Stimulated activated CD8-positive, alpha-beta memory T cell treated with anti-CD3 and anti-CD28 coated beads, Interleukin-12 subunit alpha, Interleukin-12 subunit beta, amount 100 ng/mL, for 4 hours (primary cell): ENCODE data around the gene SRF.

Source experiments
- DNase-seq: peaks from one replicate; pipeline ENCODE4 v3.0.0-alpha.2; 2020; ENCODE audit warnings: low read depth

SRF gene

GRCh38 chr6:43216200-43216599 is 45.1 kb downstream of the SRF start:
- no peak for DNase-seq

GRCh38 chr6:43217351-43217750 is 46.3 kb downstream of the SRF start:
- DNase-seq, result no peak

- no peak for DNase-seq
Observed at GRCh38 chr6:43219119-43219518, 48.0 kb downstream of the SRF start.

- DNase-seq, result no peak
Observed at GRCh38 chr6:43219814-43220213, 48.7 kb downstream of the SRF start.

- no peak for DNase-seq
Observed at GRCh38 chr6:43220439-43220951, 49.4 kb downstream of the SRF start.

- no peak for DNase-seq
Observed at GRCh38 chr6:43221046-43221972, 50.2 kb downstream of the SRF start.

GRCh38 chr6:43222418-43223059 is 51.5 kb downstream of the SRF start:
- DNase-seq, result no peak

GRCh38 chr6:43223175-43223574 is 52.1 kb downstream of the SRF start:
- DNase-seq, result no peak

GRCh38 chr6:43226192-43226851 is 55.3 kb downstream of the SRF start:
- no peak for DNase-seq

- DNase-seq, result peak; percentile 71
Observed at GRCh38 chr6:43228951-43229802, 58.1 kb downstream of the SRF start, which contains the start of gene DNPH1. Gene DNPH1, minus strand, starts transcription at chr6:43229481. Its CDS starts 25 bp downstream, at chr6:43229456.

- DNase-seq, result no peak
Observed at GRCh38 chr6:43229803-43230620, 58.9 kb downstream of the SRF start.

GRCh38 chr6:43231053-43231452 is 60.0 kb downstream of the SRF start:
- DNase-seq, result no peak
